OCI-LY3 (cell line): ENCODE data around the gene PTBP3.

ENCODE experiments used
- CTCF ChIP-seq: fragments of 200-600, 300-600 bp; sonication (generic); IDR thresholded peaks from 2 replicates; pipeline ENCODE4 v1.5.1; 2014; ENCODE audit warnings: antibody characterized with exemption, low read length, low read depth
- EZH2phosphoT487 ChIP-seq: fragments of 200-600 bp; shearing (Covaris generic); IDR thresholded peaks from 2 replicates; pipeline ENCODE4 v1.6.1; 2018; ENCODE audit warnings: antibody characterized with exemption, mixed run types, low read depth

- TF ChIP-seq CTCF (no peak), EZH2phosphoT487 (no peak)
Measured at GRCh38 chr9:112378328-112379176, 45.1 kb upstream of the PTBP3 start.
